CD14-positive monocyte (primary cell): Measurements from ENCODE around the gene ENDOG. TPM values are rescaled to one million over a fixed set of nuclear protein-coding genes. Genes with fewer than 3 reads are reported as not detected.

Source experiments
- DNase-seq, 3 donors: peaks; one replicate each; pipeline ENCODE4 v3.0.0-alpha.2; 2011 to 2022
- H2AFZ ChIP-seq: 2 replicates; pipeline ENCODE4 v1.6.0; 2012; ENCODE audit warnings: mild to moderate bottlenecking, low read depth, low read length, inconsistent platforms; ENCODE audit not compliant: insufficient read depth, poor library complexity, severe bottlenecking
- H3K27ac ChIP-seq, 2 donors: 1 replicate in 1 of 2; 2 replicates in 1 of 2; pipeline ENCODE4 v1.5.1; 2012 to 2013; ENCODE audit warnings: low read length in 2 of 2, control low read depth in 1 of 2, inconsistent platforms in 1 of 2, low read depth in 1 of 2, mild to moderate bottlenecking in 1 of 2
- H3K27me3 ChIP-seq, 2 donors: one replicate each; pipeline versions ENCODE4 v1.6.0 to v1.6.1; 2011 to 2013; ENCODE audit warnings: low read length in 2 of 2; ENCODE audit not compliant: control insufficient read depth in 2 of 2, insufficient read depth in 2 of 2
- H3K36me3 ChIP-seq, 2 donors: replicated peaks in 1 of 2; 1 replicate in 1 of 2; 2 replicates in 1 of 2; pipeline versions ENCODE4 v1.5.1 to v1.6.1; 2012 to 2013; ENCODE audit warnings: low read length in 2 of 2, control low read depth in 1 of 2, inconsistent platforms in 1 of 2, mild to moderate bottlenecking in 1 of 2; ENCODE audit not compliant: insufficient read depth in 2 of 2, control insufficient read depth in 1 of 2
- H3K4me1 ChIP-seq, 2 donors: 1 replicate in 1 of 2; 2 replicates in 1 of 2; pipeline versions ENCODE4 v1.5.1 to v1.6.1; 2012 to 2013; ENCODE audit warnings: low read length in 2 of 2, control low read depth in 1 of 2, inconsistent platforms in 1 of 2, mild to moderate bottlenecking in 1 of 2, moderate library complexity in 1 of 2; ENCODE audit not compliant: insufficient read depth in 2 of 2, control insufficient read depth in 1 of 2
- H3K4me2 ChIP-seq: replicated peaks from 2 replicates; pipeline ENCODE3; 2012; ENCODE audit warnings: low read length, moderate library complexity, mild to moderate bottlenecking; ENCODE audit not compliant: poor library complexity, severe bottlenecking; ENCODE audit errors: extremely low read depth
- H3K4me3 ChIP-seq, 3 experiments: fragments of 200-600 bp in 1 of 3; sonication (generic) in 1 of 3; replicated peaks in 1 of 3; 1 replicate in 2 of 3; 2 replicates in 1 of 3; pipeline ENCODE4 v1.5.1; 2011 to 2013; ENCODE audit warnings: low read length in 3 of 3, mild to moderate bottlenecking in 3 of 3, control low read depth in 2 of 3, low read depth in 2 of 3, inconsistent platforms in 1 of 3, moderate library complexity in 1 of 3
- H3K79me2 ChIP-seq: 2 replicates; pipeline ENCODE4 v1.6.0; 2012; ENCODE audit warnings: mild to moderate bottlenecking, control low read depth, inconsistent platforms, low read length, moderate library complexity; ENCODE audit not compliant: insufficient read depth
- H3K9ac ChIP-seq: 2 replicates; pipeline ENCODE4 v1.6.0; 2017; ENCODE audit warnings: low read length, mild to moderate bottlenecking; ENCODE audit not compliant: insufficient read depth, poor library complexity, severe bottlenecking
- H3K9me3 ChIP-seq, 2 donors: replicated peaks in 1 of 2; 1 replicate in 1 of 2; 2 replicates in 1 of 2; pipeline versions ENCODE4 v1.5.1 to v1.6.1; 2012 to 2013; ENCODE audit warnings: low read length in 2 of 2, control low read depth in 1 of 2; ENCODE audit not compliant: control insufficient read depth in 1 of 2, insufficient read depth in 1 of 2
- H4K20me1 ChIP-seq: 2 replicates; pipeline ENCODE4 v1.6.0; 2012; ENCODE audit warnings: mild to moderate bottlenecking, low read length, control low read depth, moderate library complexity; ENCODE audit not compliant: insufficient read depth
- H3K27ac Mint-ChIP-seq, 7 donors: one replicate each; pipeline ENCODE4 v1.8.0; 2020; ENCODE audit warnings: mild to moderate bottlenecking in 7 of 7, mixed read lengths in 7 of 7, moderate library complexity in 6 of 7, inconsistent platforms in 2 of 7
- H3K27me3 Mint-ChIP-seq, 3 donors: one replicate each; pipeline ENCODE4 v1.8.0; 2021 to 2022; ENCODE audit warnings: low read depth in 3 of 3, mild to moderate bottlenecking in 3 of 3, mixed read lengths in 3 of 3, moderate library complexity in 3 of 3, inconsistent platforms in 1 of 3
- H3K36me3 Mint-ChIP-seq, 2 donors: one replicate each; pipeline ENCODE4 v1.8.0; 2020; ENCODE audit warnings: mixed read lengths in 2 of 2, inconsistent platforms in 1 of 2, mild to moderate bottlenecking in 1 of 2
- H3K4me1 Mint-ChIP-seq: one replicate; pipeline ENCODE4 v1.8.0; 2020; ENCODE audit warnings: mild to moderate bottlenecking, mixed read lengths
- H3K4me3 Mint-ChIP-seq, 2 donors: one replicate each; pipeline ENCODE4 v1.8.0; 2020; ENCODE audit warnings: mild to moderate bottlenecking in 2 of 2, mixed read lengths in 2 of 2, moderate library complexity in 1 of 2
- H3K9me3 Mint-ChIP-seq, 7 donors: one replicate each; pipeline ENCODE4 v1.8.0; 2020 to 2022; ENCODE audit warnings: mixed read lengths in 7 of 7, mild to moderate bottlenecking in 6 of 7, moderate library complexity in 6 of 7, inconsistent platforms in 2 of 7
- WGBS: methylation state at CpG from one replicate; pipeline ENCODE4 v1.1.5; 2013; ENCODE audit warnings: missing lambda C conversion rate; ENCODE audit not compliant: insufficient coverage; 5-methylcytosine and 5-hydroxymethylcytosine counted together
- intact Hi-C, 2 donors: fragments of 100-400 bp; cut with micrococcal nuclease; formaldehyde crosslinking; loops; one replicate each; pipeline versions ENCODE4 v1.15.0 to v1.15.1; 2023
- polyA plus RNA-seq, 3 donors: library from polyadenylated mRNA; depleted of rRNA in 1 of 3; unstranded in 2 of 3; stranded (reverse) in 1 of 3; fragments of 300-500 nt in 2 of 3; fragments of >200 nt in 1 of 3; fragmentation: Illumina TruSeq in 2 of 3; gene quantifications; 1 replicate in 2 of 3; 2 replicates in 1 of 3; pipeline ENCODE4 v1.2.3, GENCODE V29; 2012 to 2021
- TF ChIP-seq, protein P1 (sequence below): fragments of 200-600 bp; IDR thresholded peaks from one replicate; pipeline ENCODE4 v1.8.0; 2022; ENCODE audit warnings: antibody characterized with exemption, mild to moderate bottlenecking

Gene ENDOG
- polyA plus RNA-seq, 3 donors, result 7.2 to 24.6 (median 13.0) TPM

DNA sequence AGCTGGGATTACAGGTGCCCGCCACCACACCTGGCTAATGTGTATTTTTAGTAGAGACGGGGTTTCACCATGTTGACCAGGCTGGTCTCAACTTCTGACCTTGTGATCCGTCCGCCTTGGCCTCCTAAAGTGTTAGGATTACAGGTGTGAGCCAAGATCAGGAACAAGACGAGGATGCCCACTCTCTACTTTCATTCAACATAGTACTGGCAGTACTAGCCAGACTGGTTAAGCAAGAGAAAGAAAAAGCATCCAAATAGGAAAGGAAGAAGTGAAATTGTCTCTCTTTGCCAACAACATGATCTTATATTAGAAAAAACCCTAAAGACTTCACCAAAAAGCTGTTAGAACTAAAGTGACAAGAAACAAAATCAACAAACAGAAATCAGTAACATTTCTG is 7.4 kb upstream of the ENDOG start:
- intact Hi-C loops, result no loop called here
- Histone ChIP-seq H3K27me3 (no peaks in the 10 kb centered on the region), H3K79me2 (no peaks in the 10 kb centered on the region), H3K9ac (no peak overlapping the region), H4K20me1 (no peaks in the 10 kb centered on the region), H3K4me3 (no peak overlapping the region), H3K4me1 (no peaks in the 10 kb centered on the region), H3K4me2 (no peak overlapping the region), H2AFZ (no peak overlapping the region), H3K36me3 (peaks cover 24 to 39% of the 10 kb centered on the region in 2 donors), H3K9me3 (no peaks in the 10 kb centered on the region), H3K27ac (no peak overlapping the region)
- peaks cover 23 to 30% of the 10 kb centered on the region in 2 donors for H3K36me3 Mint-ChIP-seq
- peaks cover 0 to 6% (median 6%) of the 10 kb centered on the region in 3 donors for H3K27me3 Mint-ChIP-seq
- WGBS, result 90% methylated on average over 2 of the region's 5 CpGs
- H3K4me1 Mint-ChIP-seq, result no peaks in the 10 kb centered on the region
- H3K27ac Mint-ChIP-seq, result no peak overlapping the region
- TF ChIP-seq, protein P1, sequence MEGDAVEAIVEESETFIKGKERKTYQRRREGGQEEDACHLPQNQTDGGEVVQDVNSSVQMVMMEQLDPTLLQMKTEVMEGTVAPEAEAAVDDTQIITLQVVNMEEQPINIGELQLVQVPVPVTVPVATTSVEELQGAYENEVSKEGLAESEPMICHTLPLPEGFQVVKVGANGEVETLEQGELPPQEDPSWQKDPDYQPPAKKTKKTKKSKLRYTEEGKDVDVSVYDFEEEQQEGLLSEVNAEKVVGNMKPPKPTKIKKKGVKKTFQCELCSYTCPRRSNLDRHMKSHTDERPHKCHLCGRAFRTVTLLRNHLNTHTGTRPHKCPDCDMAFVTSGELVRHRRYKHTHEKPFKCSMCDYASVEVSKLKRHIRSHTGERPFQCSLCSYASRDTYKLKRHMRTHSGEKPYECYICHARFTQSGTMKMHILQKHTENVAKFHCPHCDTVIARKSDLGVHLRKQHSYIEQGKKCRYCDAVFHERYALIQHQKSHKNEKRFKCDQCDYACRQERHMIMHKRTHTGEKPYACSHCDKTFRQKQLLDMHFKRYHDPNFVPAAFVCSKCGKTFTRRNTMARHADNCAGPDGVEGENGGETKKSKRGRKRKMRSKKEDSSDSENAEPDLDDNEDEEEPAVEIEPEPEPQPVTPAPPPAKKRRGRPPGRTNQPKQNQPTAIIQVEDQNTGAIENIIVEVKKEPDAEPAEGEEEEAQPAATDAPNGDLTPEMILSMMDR, result no peak
- H3K9me3 Mint-ChIP-seq, result peaks cover 0 to 1% (median 0%) of the 10 kb centered on the region in 7 donors
- no peak overlapping the region for H3K4me3 Mint-ChIP-seq
- DNase-seq, result no peak

DNA sequence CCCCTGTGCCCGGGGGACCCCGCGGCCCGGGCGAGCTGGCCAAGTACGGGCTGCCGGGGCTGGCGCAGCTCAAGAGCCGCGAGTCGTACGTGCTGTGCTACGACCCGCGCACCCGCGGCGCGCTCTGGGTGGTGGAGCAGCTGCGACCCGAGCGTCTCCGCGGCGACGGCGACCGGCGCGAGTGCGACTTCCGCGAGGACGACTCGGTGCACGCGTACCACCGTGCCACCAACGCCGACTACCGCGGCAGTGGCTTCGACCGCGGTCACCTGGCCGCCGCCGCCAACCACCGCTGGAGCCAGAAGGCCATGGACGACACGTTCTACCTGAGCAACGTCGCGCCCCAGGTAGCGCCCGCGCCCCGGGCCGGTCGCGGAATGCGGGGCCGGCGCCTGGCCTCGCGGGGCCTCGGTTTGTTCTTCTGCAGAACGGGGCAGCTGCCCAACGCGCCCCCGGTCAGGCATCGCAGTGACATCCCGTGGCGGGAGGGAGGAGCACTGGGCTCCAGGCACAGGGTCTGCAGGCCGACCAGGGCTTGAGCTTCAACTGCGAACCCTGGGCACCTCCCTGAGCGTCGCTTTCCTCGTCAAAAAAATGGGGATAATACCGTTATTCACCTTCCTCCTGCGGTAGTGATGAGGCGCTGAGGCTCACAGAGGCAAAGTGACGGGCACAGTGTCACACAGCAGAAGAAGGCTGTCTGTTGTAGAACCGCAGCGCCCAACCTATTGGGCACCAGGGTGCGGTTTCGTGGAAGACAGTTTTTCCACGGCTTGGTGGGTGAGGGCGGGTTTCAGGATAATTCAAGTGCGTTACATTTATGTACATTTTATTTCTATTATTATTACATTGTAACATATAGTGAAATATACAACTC is 777 bp downstream of the ENDOG start:
- 5% methylated on average over 83 of the region's 90 CpGs for WGBS
- H3K4me3 ChIP-seq, result peak overlapping the region; percentile 44 to 78 (median 58)
- Mint-ChIP-seq H3K4me1 (peaks cover 19% of the 10 kb centered on the region), H3K36me3 (peaks cover 19 to 32% of the 10 kb centered on the region in 2 donors), H3K27me3 (peaks cover 3 to 10% (median 9%) of the 10 kb centered on the region in 3 donors), H3K9me3 (peaks cover 0 to 3% (median 0%) of the 10 kb centered on the region in 7 donors), H3K27ac (peak overlapping the region in 1 of 7 donors; percentile 19), H3K4me3 (peak overlapping the region; percentile 77 to 89)
- H3K9me3 ChIP-seq, result no peaks in the 10 kb centered on the region
- no peaks in the 10 kb centered on the region for H3K79me2 ChIP-seq
- no peaks in the 10 kb centered on the region for H3K27me3 ChIP-seq
- TF ChIP-seq, protein P1, result no peak
- H3K4me2 ChIP-seq, result peak overlapping the region; percentile 91
- H3K27ac ChIP-seq, result no peak overlapping the region
- intact Hi-C loops, result no loop called here
- peak overlapping the region; percentile 66 for H3K9ac ChIP-seq
- peaks cover 11 to 21% of the 10 kb centered on the region in 2 donors for H3K4me1 ChIP-seq
- peak overlapping the region; percentile 93 for H2AFZ ChIP-seq
- peaks cover 30 to 31% of the 10 kb centered on the region in 2 donors for H3K36me3 ChIP-seq
- peaks cover 10% of the 10 kb centered on the region for H4K20me1 ChIP-seq
- peak in 2 of 3 donors; percentile 9 to 24 for DNase-seq
